Liver (tissue), 9 donors: Measurements from ENCODE around the gene C1orf210. TPM values are rescaled to one million over a fixed set of nuclear protein-coding genes. Genes with fewer than 3 reads are reported as not detected.

Experiments
- DNase-seq: peaks from one replicate; pipeline ENCODE4 v3.0.0-alpha.2; 2017; ENCODE audit warnings: low spot score
- H3K27ac ChIP-seq, 2 donors: one replicate each; pipeline ENCODE4 v1.7.0; 2013; ENCODE audit warnings: inconsistent platforms in 2 of 2, low read length in 2 of 2, control low read depth in 1 of 2, low read depth in 1 of 2, mild to moderate bottlenecking in 1 of 2
- H3K27me3 ChIP-seq, 4 donors: one replicate each; pipeline versions ENCODE4 v1.6.1 to v1.7.0; 2013; ENCODE audit warnings: low read length in 3 of 4, inconsistent platforms in 1 of 4, mild to moderate bottlenecking in 1 of 4, moderate library complexity in 1 of 4; ENCODE audit not compliant: control insufficient read depth in 4 of 4, insufficient read depth in 4 of 4
- H3K36me3 ChIP-seq, 4 donors: one replicate each; pipeline versions ENCODE4 v1.6.1 to v1.7.0; 2013; ENCODE audit warnings: low read length in 3 of 4, mild to moderate bottlenecking in 3 of 4, low read depth in 1 of 4, moderate library complexity in 1 of 4; ENCODE audit not compliant: control insufficient read depth in 4 of 4, insufficient read depth in 3 of 4
- H3K4me1 ChIP-seq, 4 donors: one replicate each; pipeline versions ENCODE4 v1.6.1 to v1.7.0; 2013; ENCODE audit warnings: low read length in 3 of 4, mild to moderate bottlenecking in 3 of 4, moderate library complexity in 1 of 4; ENCODE audit not compliant: control insufficient read depth in 4 of 4, insufficient read depth in 4 of 4
- H3K4me3 ChIP-seq, 3 donors: one replicate each; pipeline versions ENCODE4 v1.6.1 to v1.7.0; 2013; ENCODE audit warnings: low read length in 3 of 3, control low read depth in 1 of 3, low read depth in 1 of 3, mild to moderate bottlenecking in 1 of 3
- H3K9ac ChIP-seq, 2 donors: one replicate each; pipeline ENCODE4 v1.7.0; 2013; ENCODE audit warnings: low read length in 2 of 2, mild to moderate bottlenecking in 2 of 2, moderate library complexity in 2 of 2, control low read depth in 1 of 2, low read depth in 1 of 2
- H3K9me3 ChIP-seq, 4 donors: one replicate each; pipeline versions ENCODE4 v1.6.1 to v1.7.0; 2013; ENCODE audit warnings: low read length in 3 of 4; ENCODE audit not compliant: control insufficient read depth in 4 of 4
- ATF3 ChIP-seq: IDR thresholded peaks from 2 replicates; pipeline ENCODE4 v1.6.1; 2016; ENCODE audit warnings: antibody characterized with exemption
- CTCF ChIP-seq: fragments of 150-350 bp; IDR thresholded peaks from 2 replicates; pipeline ENCODE4 v1.5.1; 2017; ENCODE audit warnings: improper control_type of control experiment, low read depth, low read length; ENCODE audit not compliant: missing input control
- EGR1 ChIP-seq, 2 donors: IDR thresholded peaks; 2 replicates each; pipeline ENCODE4 v1.6.1; 2016 to 2018; ENCODE audit warnings: antibody characterized with exemption in 2 of 2, low read depth in 2 of 2
- FOXA1 ChIP-seq: IDR thresholded peaks from 2 replicates; pipeline ENCODE4 v1.6.1; 2016; ENCODE audit warnings: antibody characterized with exemption
- FOXA2 ChIP-seq: IDR thresholded peaks from 2 replicates; pipeline ENCODE4 v1.6.1; 2016; ENCODE audit warnings: antibody characterized with exemption
- GABPA ChIP-seq, 2 donors: IDR thresholded peaks in 1 of 2; conservative IDR thresholded peaks in 1 of 2; 2 replicates each; pipeline ENCODE4 v1.6.1; 2016; ENCODE audit warnings: antibody characterized with exemption in 2 of 2, mild to moderate bottlenecking in 1 of 2, moderate library complexity in 1 of 2
- HNF4A ChIP-seq, 2 donors: conservative IDR thresholded peaks; 2 replicates each; pipeline ENCODE4 v1.6.1; 2016; ENCODE audit warnings: antibody characterized with exemption in 2 of 2, mild to moderate bottlenecking in 2 of 2
- HNF4G ChIP-seq: IDR thresholded peaks from 2 replicates; pipeline ENCODE4 v1.6.1; 2016; ENCODE audit warnings: antibody characterized with exemption
- MAX ChIP-seq: IDR thresholded peaks from 2 replicates; pipeline ENCODE4 v1.6.1; 2016; ENCODE audit warnings: antibody characterized with exemption
- NR2F2 ChIP-seq: IDR thresholded peaks from 2 replicates; pipeline ENCODE4 v1.6.1; 2016; ENCODE audit warnings: antibody characterized with exemption
- RAD21 ChIP-seq, 2 donors: IDR thresholded peaks; 2 replicates each; pipeline ENCODE4 v1.6.1; 2016; ENCODE audit warnings: antibody characterized with exemption in 2 of 2, mild to moderate bottlenecking in 2 of 2
- REST ChIP-seq: IDR thresholded peaks from 2 replicates; pipeline ENCODE4 v1.6.1; 2016; ENCODE audit warnings: antibody characterized with exemption, mild to moderate bottlenecking
- RXRA ChIP-seq, 2 donors: IDR thresholded peaks; 2 replicates each; pipeline ENCODE4 v1.6.1; 2017 to 2018; ENCODE audit warnings: antibody characterized with exemption in 2 of 2, mild to moderate bottlenecking in 1 of 2
- TAF1 ChIP-seq: conservative IDR thresholded peaks from 2 replicates; pipeline ENCODE4 v1.6.1; 2016; ENCODE audit warnings: antibody characterized with exemption, mild to moderate bottlenecking
- YY1 ChIP-seq: IDR thresholded peaks from 2 replicates; pipeline ENCODE4 v1.6.1; 2016; ENCODE audit warnings: antibody characterized with exemption, mild to moderate bottlenecking
- ZBTB33 ChIP-seq: IDR thresholded peaks from 2 replicates; pipeline ENCODE4 v1.6.1; 2016; ENCODE audit warnings: antibody characterized with exemption
- WGBS: extraction: QIAGEN DNeasy Blood & Tissue Kit; methylation state at CpG from one replicate; pipeline ENCODE4 v1.1.7; 2013; 5-methylcytosine and 5-hydroxymethylcytosine counted together
- polyA plus RNA-seq, 2 donors: library from polyadenylated mRNA; stranded (reverse) in 1 of 2; unstranded in 1 of 2; fragments of 200-250 nt in 1 of 2; fragments of >200 nt in 1 of 2; fragmentation: Nextera tagmentation in 1 of 2; extraction: Ambion mirVana in 1 of 2; gene quantifications; one replicate each; pipeline versions ENCODE4 v1.2.1 to v1.2.3, GENCODE V29; 2013 to 2015
- total RNA-seq, 2 donors: library from RNA; depleted of rRNA; stranded (reverse); fragments of >200 nt; gene quantifications; one replicate each; pipeline ENCODE4 v1.2.3, GENCODE V29; 2014
- donor health status: healthy.
- donor health status: healthy.
- donor health status: healthy.
- donor health status: healthy.
- donor health status: healthy.

C1orf210 gene
- total and polyA plus RNA-seq, 4 donors, result 0.75 to 5.0 (median 1.2) TPM

- 93% methylated on average over 8 of the region's 8 CpGs for WGBS
- peaks cover 0 to 18% (median 6%) of the 10 kb centered on the region in 4 donors for H3K4me1 ChIP-seq
- no peak for DNase-seq
- no peak overlapping the region for H3K9ac ChIP-seq
- H3K27me3 ChIP-seq, result no peaks in the 10 kb centered on the region
- no peaks in the 10 kb centered on the region for H3K36me3 ChIP-seq
- H3K4me3 ChIP-seq, result no peak overlapping the region
- TF ChIP-seq ZBTB33 (no peak), TAF1 (no peak), CTCF (no peak), MAX (no peak), FOXA2 (no peak), ATF3 (no peak), REST (no peak), HNF4G (no peak), GABPA (IDR thresholded peaks at IDR 0.05 in 1 of 2, conservative IDR thresholded peaks at IDR 0.05 in 1 of 2) (no peak), NR2F2 (no peak), RXRA (IDR thresholded peaks at IDR 0.05) (no peak), FOXA1 (no peak), RAD21 (IDR thresholded peaks at IDR 0.05) (no peak)
- no peaks in the 10 kb centered on the region for H3K9me3 ChIP-seq
- H3K27ac ChIP-seq, result peak overlapping the region in 1 of 2 donors; percentile 74
Measured at GRCh38 chr1:43294761-43295160, 9.4 kb upstream of the C1orf210 start.

- Histone ChIP-seq H3K4me1 (peaks cover 0 to 18% (median 6%) of the 10 kb centered on the region in 4 donors), H3K9me3 (no peaks in the 10 kb centered on the region), H3K4me3 (no peak overlapping the region), H3K27me3 (no peaks in the 10 kb centered on the region), H3K36me3 (no peaks in the 10 kb centered on the region), H3K27ac (no peak overlapping the region), H3K9ac (no peak overlapping the region)
- DNase-seq, result no peak
- 91% methylated on average over 7 of the region's 7 CpGs for WGBS
- TF ChIP-seq YY1 (no peak), GABPA (IDR thresholded peaks at IDR 0.05 in 1 of 2, conservative IDR thresholded peaks at IDR 0.05 in 1 of 2) (no peak), HNF4A (conservative IDR thresholded peaks at IDR 0.05) (no peak), MAX (no peak), EGR1 (IDR thresholded peaks at IDR 0.05; ENCODE audit: low read depth in 2 of 2) (no peak), ZBTB33 (no peak), FOXA2 (no peak), RAD21 (IDR thresholded peaks at IDR 0.05) (no peak), FOXA1 (no peak), CTCF (no peak)
Measured at GRCh38 chr1:43293896-43294760, 8.7 kb upstream of the C1orf210 start.
